Ishikawa (cell line): ENCODE measurements around the gene ISCA1.

Experiments
- CEBPB ChIP-seq: IDR thresholded peaks from 2 replicates; pipeline ENCODE4 v1.6.1; 2012
- CREB1 ChIP-seq: IDR thresholded peaks from 2 replicates; pipeline ENCODE4 v1.6.1; 2012; ENCODE audit warnings: low read depth
- EGR1 ChIP-seq: IDR thresholded peaks from 2 replicates; pipeline ENCODE4 v1.6.1; 2012
- EP300 ChIP-seq: IDR thresholded peaks from 2 replicates; pipeline ENCODE4 v1.6.1; 2012; ENCODE audit warnings: borderline replicate concordance
- FOXM1 ChIP-seq: IDR thresholded peaks from 2 replicates; pipeline ENCODE4 v1.6.1; 2012; ENCODE audit warnings: low read depth, borderline replicate concordance
- MAX ChIP-seq: IDR thresholded peaks from 2 replicates; pipeline ENCODE4 v1.6.1; 2012
- NFIC ChIP-seq: IDR thresholded peaks from 2 replicates; pipeline ENCODE4 v1.6.1; 2012
- RAD21 ChIP-seq: IDR thresholded peaks from 2 replicates; pipeline ENCODE4 v1.6.1; 2012; ENCODE audit warnings: low read depth
- TAF1 ChIP-seq: IDR thresholded peaks from 2 replicates; pipeline ENCODE4 v1.6.1; 2012; ENCODE audit warnings: low read depth, mild to moderate bottlenecking
- TCF12 ChIP-seq: IDR thresholded peaks from 2 replicates; pipeline ENCODE4 v1.6.1; 2012; ENCODE audit warnings: low read depth
- TEAD4 ChIP-seq: IDR thresholded peaks from 2 replicates; pipeline ENCODE4 v1.6.1; 2012
- USF1 ChIP-seq: IDR thresholded peaks from 2 replicates; pipeline ENCODE4 v1.6.1; 2012
- YY1 ChIP-seq: IDR thresholded peaks from 2 replicates; pipeline ENCODE4 v1.6.1; 2012; ENCODE audit warnings: low read depth
- ZBTB7A ChIP-seq: IDR thresholded peaks from 2 replicates; pipeline ENCODE4 v1.6.1; 2012; ENCODE audit warnings: low read depth
- TF ChIP-seq, protein P1 (sequence below): IDR thresholded peaks from 2 replicates; pipeline ENCODE4 v1.6.1; 2012; ENCODE audit warnings: low read depth, mild to moderate bottlenecking

Gene ISCA1

GRCh38 chr9:86298873-86299272, 16.5 kb upstream of the ISCA1 start:
- TF ChIP-seq YY1 = no peak
- TF ChIP-seq RAD21 = no peak
- no peak for TF ChIP-seq EP300
- TF ChIP-seq NFIC = no peak
- no peak for TF ChIP-seq TCF12

DNA sequence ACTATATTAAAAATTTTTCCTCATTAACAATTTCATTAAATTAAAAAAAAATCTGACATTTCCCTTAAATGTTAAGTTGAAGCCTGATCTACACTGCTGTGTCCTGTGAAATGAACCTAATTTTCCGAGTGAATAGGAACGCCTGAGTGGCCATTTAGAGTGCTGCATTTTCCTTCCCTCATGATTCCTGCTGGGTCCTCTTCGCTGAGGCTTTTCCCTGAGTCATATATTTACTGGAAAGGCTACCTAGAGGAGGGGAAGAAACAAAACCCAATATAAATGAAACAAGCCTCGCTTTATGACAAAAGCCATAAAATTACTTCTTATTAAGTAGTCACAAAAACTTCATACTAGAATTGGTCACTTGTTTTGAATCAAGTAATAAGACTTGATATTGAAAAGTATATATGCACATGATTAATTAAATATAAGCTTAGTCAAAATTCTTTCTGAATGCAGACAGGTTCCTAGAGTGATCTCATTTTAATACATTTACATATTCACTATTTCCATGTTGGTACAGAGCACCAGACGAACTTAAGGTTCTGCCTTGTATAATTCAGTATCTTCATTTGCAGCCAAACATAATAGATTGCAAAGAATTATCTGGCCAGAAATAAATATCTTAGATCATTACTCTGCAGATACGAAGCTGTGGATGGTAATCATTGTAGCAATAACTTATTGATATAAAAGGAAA, 6.3 kb upstream of the ISCA1 start:
- TF ChIP-seq YY1 = no peak
- TF ChIP-seq EGR1 = no peak
- no peak for TF ChIP-seq RAD21
- TF ChIP-seq TEAD4 = no peak
- TF ChIP-seq USF1 = no peak
- no peak for TF ChIP-seq MAX

- no peak for TF ChIP-seq TEAD4
- TF ChIP-seq CEBPB = peak; percentile 49; the same call in 1 of the 2 replicates
These were observed 4.7 kb upstream of the ISCA1 start for GRCh38 chr9:86287013-86287412.

DNA sequence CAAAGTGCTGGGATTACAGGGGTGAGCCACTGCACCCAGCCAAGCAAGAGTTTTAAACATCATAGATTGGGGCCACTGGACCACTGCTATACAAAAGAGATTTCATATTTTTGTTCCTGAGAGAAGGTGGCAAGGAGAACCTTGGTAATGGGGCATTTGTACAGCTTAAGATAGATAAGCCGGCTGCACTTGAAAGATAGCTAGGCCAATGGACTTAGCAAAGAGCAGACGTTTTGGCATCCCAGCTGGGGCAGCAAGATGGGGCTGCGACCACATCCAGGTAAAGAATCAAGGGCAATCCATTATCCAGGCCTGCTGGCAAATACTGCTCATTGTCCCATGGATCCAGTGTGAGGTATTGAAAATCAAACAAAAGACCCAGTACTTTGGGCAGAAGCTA, 3.9 kb upstream of the ISCA1 start:
- TF ChIP-seq EGR1 = no peak
- no peak for TF ChIP-seq EP300
- no peak for TF ChIP-seq NFIC
- no peak for TF ChIP-seq USF1
- no peak for TF ChIP-seq RAD21

DNA sequence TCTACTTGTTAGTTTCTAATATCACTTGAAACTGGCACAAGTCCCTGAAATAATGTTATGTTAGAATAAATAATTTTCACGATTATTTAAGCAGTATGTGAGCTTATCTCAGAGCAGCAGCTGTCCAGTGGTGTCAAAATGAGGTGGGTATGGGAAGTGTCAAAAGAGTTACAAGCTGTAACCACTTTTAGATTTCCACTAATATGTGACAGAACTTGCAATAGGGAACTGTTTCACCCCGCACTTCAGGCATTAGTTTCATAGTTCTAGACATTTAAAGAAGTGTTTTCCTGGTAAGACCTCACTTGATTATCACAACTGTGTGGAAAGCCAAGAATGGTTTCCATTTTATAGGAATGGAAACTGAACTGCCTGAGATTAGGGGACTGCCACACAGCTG, 2.9 kb upstream of the ISCA1 start:
- TF ChIP-seq CREB1 (no peak), YY1 (no peak), RAD21 (no peak), TAF1 (no peak), FOXM1 (no peak), TEAD4 (no peak), NFIC (no peak), ZBTB7A (no peak), USF1 (no peak), CEBPB (no peak), TCF12 (no peak), EGR1 (no peak), MAX (no peak)
- TF ChIP-seq, protein P1, sequence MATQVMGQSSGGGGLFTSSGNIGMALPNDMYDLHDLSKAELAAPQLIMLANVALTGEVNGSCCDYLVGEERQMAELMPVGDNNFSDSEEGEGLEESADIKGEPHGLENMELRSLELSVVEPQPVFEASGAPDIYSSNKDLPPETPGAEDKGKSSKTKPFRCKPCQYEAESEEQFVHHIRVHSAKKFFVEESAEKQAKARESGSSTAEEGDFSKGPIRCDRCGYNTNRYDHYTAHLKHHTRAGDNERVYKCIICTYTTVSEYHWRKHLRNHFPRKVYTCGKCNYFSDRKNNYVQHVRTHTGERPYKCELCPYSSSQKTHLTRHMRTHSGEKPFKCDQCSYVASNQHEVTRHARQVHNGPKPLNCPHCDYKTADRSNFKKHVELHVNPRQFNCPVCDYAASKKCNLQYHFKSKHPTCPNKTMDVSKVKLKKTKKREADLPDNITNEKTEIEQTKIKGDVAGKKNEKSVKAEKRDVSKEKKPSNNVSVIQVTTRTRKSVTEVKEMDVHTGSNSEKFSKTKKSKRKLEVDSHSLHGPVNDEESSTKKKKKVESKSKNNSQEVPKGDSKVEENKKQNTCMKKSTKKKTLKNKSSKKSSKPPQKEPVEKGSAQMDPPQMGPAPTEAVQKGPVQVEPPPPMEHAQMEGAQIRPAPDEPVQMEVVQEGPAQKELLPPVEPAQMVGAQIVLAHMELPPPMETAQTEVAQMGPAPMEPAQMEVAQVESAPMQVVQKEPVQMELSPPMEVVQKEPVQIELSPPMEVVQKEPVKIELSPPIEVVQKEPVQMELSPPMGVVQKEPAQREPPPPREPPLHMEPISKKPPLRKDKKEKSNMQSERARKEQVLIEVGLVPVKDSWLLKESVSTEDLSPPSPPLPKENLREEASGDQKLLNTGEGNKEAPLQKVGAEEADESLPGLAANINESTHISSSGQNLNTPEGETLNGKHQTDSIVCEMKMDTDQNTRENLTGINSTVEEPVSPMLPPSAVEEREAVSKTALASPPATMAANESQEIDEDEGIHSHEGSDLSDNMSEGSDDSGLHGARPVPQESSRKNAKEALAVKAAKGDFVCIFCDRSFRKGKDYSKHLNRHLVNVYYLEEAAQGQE = no peak

- TF ChIP-seq FOXM1 = no peak
- no peak for TF ChIP-seq YY1
- no peak for TF ChIP-seq TAF1
- TF ChIP-seq ZBTB7A = no peak
- TF ChIP-seq EGR1 = no peak
- TF ChIP-seq TEAD4 = no peak
- TF ChIP-seq NFIC = no peak
- TF ChIP-seq EP300 = no peak
- TF ChIP-seq TCF12 = no peak
- no peak for TF ChIP-seq USF1
These were observed 719 bp upstream of the ISCA1 start for GRCh38 chr9:86282979-86283535.

GRCh38 chr9:86281593-86282076, 703 bp downstream of the ISCA1 start:
- TF ChIP-seq NFIC = no peak
- TF ChIP-seq USF1 = no peak
- TF ChIP-seq TEAD4 = no peak
- TF ChIP-seq RAD21 = no peak
- TF ChIP-seq FOXM1 = no peak
- no peak for TF ChIP-seq EGR1
- TF ChIP-seq CREB1 = no peak
- no peak for TF ChIP-seq YY1
- TF ChIP-seq, protein P1 = no peak
- no peak for TF ChIP-seq TCF12
- no peak for TF ChIP-seq MAX
- no peak for TF ChIP-seq ZBTB7A
